KMS-11 (cell line): ENCODE results near the gene SAMD5.

Experiments used
- H2AFZ ChIP-seq: fragments of 200-600 bp; sonication (generic); 2 replicates; pipeline ENCODE4 v1.6.1; 2016; ENCODE audit warnings: antibody characterized with exemption, mixed run types, low read depth
- H3K27ac ChIP-seq: fragments of 200-600 bp; sonication (generic); 2 replicates; pipeline ENCODE4 v1.6.1; 2016; ENCODE audit warnings: mild to moderate bottlenecking, mixed run types
- H3K27me3 ChIP-seq: fragments of 200-600 bp; sonication (generic); 2 replicates; pipeline ENCODE4 v1.6.1; 2017; ENCODE audit warnings: mild to moderate bottlenecking, low read depth, mixed run types, moderate library complexity; ENCODE audit not compliant: insufficient read depth
- H3K36me3 ChIP-seq: fragments of 200-600 bp; sonication (generic); 2 replicates; pipeline ENCODE4 v1.6.1; 2017; ENCODE audit warnings: mild to moderate bottlenecking, mixed run types; ENCODE audit not compliant: insufficient read depth
- H3K4me1 ChIP-seq: fragments of 200-600 bp; sonication (generic); 2 replicates; pipeline ENCODE4 v1.6.1; 2016; ENCODE audit warnings: mild to moderate bottlenecking, low read depth, mixed run types; ENCODE audit not compliant: poor library complexity, severe bottlenecking
- H3K4me2 ChIP-seq: fragments of 200-600 bp; sonication (generic); 2 replicates; pipeline ENCODE4 v1.7.0; 2016; ENCODE audit warnings: mild to moderate bottlenecking, mixed run types
- H3K4me3 ChIP-seq: fragments of 200-600 bp; sonication (generic); IDR thresholded peaks from 2 replicates; pipeline ENCODE4 v1.6.1; 2017; ENCODE audit warnings: low read depth, low read length, mixed read lengths; ENCODE audit not compliant: insufficient read depth
- H3K79me2 ChIP-seq: fragments of 200-600 bp; sonication (generic); 2 replicates; pipeline ENCODE4 v1.6.1; 2016; ENCODE audit warnings: low read depth, mixed run types; ENCODE audit not compliant: insufficient read depth
- H3K9ac ChIP-seq: fragments of 200-600 bp; sonication (generic); 2 replicates; pipeline ENCODE4 v1.6.1; 2016; ENCODE audit warnings: mild to moderate bottlenecking, mixed run types
- H4K20me1 ChIP-seq: fragments of 200-600 bp; sonication (generic); 2 replicates; pipeline ENCODE4 v1.6.1; 2016; ENCODE audit warnings: mild to moderate bottlenecking, mixed run types; ENCODE audit not compliant: insufficient read depth
- CTCF ChIP-seq: fragments of 200-600 bp; sonication (generic); conservative IDR thresholded peaks from 2 replicates; pipeline ENCODE4 v1.6.1; 2017; ENCODE audit warnings: low read depth, mild to moderate bottlenecking, antibody characterized with exemption, low read length, moderate library complexity, mixed read lengths

Gene SAMD5

GRCh38 chr6:147614501-147614900 is 106.0 kb downstream of the SAMD5 start:
- no peaks in the 10 kb centered on the region for H3K27me3 ChIP-seq
- H3K9ac ChIP-seq: no peak overlapping the region
- no peak overlapping the region for H3K27ac ChIP-seq
- no peak overlapping the region for H3K4me3 ChIP-seq
- H3K4me1 ChIP-seq: no peaks in the 10 kb centered on the region
- H3K36me3 ChIP-seq: no peaks in the 10 kb centered on the region
- H3K79me2 ChIP-seq: no peaks in the 10 kb centered on the region
- no peak for TF ChIP-seq CTCF
- no peak overlapping the region for H2AFZ ChIP-seq
- no peak overlapping the region for H3K4me2 ChIP-seq
- no peaks in the 10 kb centered on the region for H4K20me1 ChIP-seq

- Histone ChIP-seq H3K79me2 (no peaks in the 10 kb centered on the region), H3K36me3 (no peaks in the 10 kb centered on the region), H4K20me1 (no peaks in the 10 kb centered on the region), H3K9ac (no peak overlapping the region), H3K4me3 (no peak overlapping the region), H3K4me1 (no peaks in the 10 kb centered on the region), H2AFZ (no peak overlapping the region), H3K4me2 (no peak overlapping the region), H3K27ac (no peak overlapping the region), H3K27me3 (no peaks in the 10 kb centered on the region)
- TF ChIP-seq CTCF: no peak
These were observed 107.4 kb downstream of the SAMD5 start for GRCh38 chr6:147615659-147616456.

- no peak overlapping the region for H3K27ac ChIP-seq
- H2AFZ ChIP-seq: no peak overlapping the region
- no peak overlapping the region for H3K4me2 ChIP-seq
- no peaks in the 10 kb centered on the region for H3K79me2 ChIP-seq
- no peak for TF ChIP-seq CTCF
- no peaks in the 10 kb centered on the region for H3K4me1 ChIP-seq
- no peaks in the 10 kb centered on the region for H3K27me3 ChIP-seq
- no peak overlapping the region for H3K4me3 ChIP-seq
- no peak overlapping the region for H3K9ac ChIP-seq
- H4K20me1 ChIP-seq: no peaks in the 10 kb centered on the region
- H3K36me3 ChIP-seq: no peaks in the 10 kb centered on the region
These were observed 108.9 kb downstream of the SAMD5 start for GRCh38 chr6:147617366-147617765.

GRCh38 chr6:147618457-147618856 is 110.0 kb downstream of the SAMD5 start:
- no peaks in the 10 kb centered on the region for H3K79me2 ChIP-seq
- no peak overlapping the region for H3K27ac ChIP-seq
- no peaks in the 10 kb centered on the region for H3K27me3 ChIP-seq
- H3K36me3 ChIP-seq: no peaks in the 10 kb centered on the region
- no peaks in the 10 kb centered on the region for H4K20me1 ChIP-seq
- H2AFZ ChIP-seq: no peak overlapping the region
- H3K4me1 ChIP-seq: no peaks in the 10 kb centered on the region
- no peak overlapping the region for H3K4me2 ChIP-seq
- TF ChIP-seq CTCF: no peak
- H3K4me3 ChIP-seq: no peak overlapping the region
- H3K9ac ChIP-seq: no peak overlapping the region
